Kidney glomerular epithelial cell (primary cell): ENCODE results near the gene GPR148.

ENCODE experiments used
- DNase-seq: peaks from one replicate; lab custom pipeline; 2025; lab: John Stamatoyannopoulos, UW

The GPR148 gene

GRCh38 chr2:130749641-130750040 is 20.8 kb downstream of the GPR148 start:
- DNase-seq, result no peak

GRCh38 chr2:130754811-130755210 is 25.9 kb downstream of the GPR148 start:
- no peak for DNase-seq

GRCh38 chr2:130755256-130756052 is 26.6 kb downstream of the GPR148 start, which contains the start of gene AMER3:
AMER3 (plus strand) TSS chr2:130755540; CDS start chr2:130762073, 6,533 bp downstream.
- DNase-seq, result no peak

GRCh38 chr2:130756053-130756873 is 27.4 kb downstream of the GPR148 start:
- DNase-seq, result no peak

GRCh38 chr2:130756874-130757668 is 28.2 kb downstream of the GPR148 start:
- DNase-seq, result no peak

- no peak for DNase-seq
Measured at GRCh38 chr2:130759906-130760753, 31.3 kb downstream of the GPR148 start.

GRCh38 chr2:130760754-130761751 is 32.2 kb downstream of the GPR148 start:
- DNase-seq, result no peak

- no peak for DNase-seq
Measured at GRCh38 chr2:130762031-130762909, 33.4 kb downstream of the GPR148 start.

GRCh38 chr2:130762910-130763385 is 34.1 kb downstream of the GPR148 start:
- DNase-seq, result no peak

- no peak for DNase-seq
Measured at GRCh38 chr2:130763405-130763804, 34.5 kb downstream of the GPR148 start.

GRCh38 chr2:130764035-130764820 is 35.4 kb downstream of the GPR148 start:
- no peak for DNase-seq

GRCh38 chr2:130764821-130765115 is 35.9 kb downstream of the GPR148 start:
- no peak for DNase-seq

- no peak for DNase-seq
Measured at GRCh38 chr2:130765464-130765863, 36.6 kb downstream of the GPR148 start.

GRCh38 chr2:130766037-130766436 is 37.2 kb downstream of the GPR148 start:
- DNase-seq, result no peak

GRCh38 chr2:130766711-130767407 is 38.0 kb downstream of the GPR148 start:
- DNase-seq, result no peak

- no peak for DNase-seq
Measured at GRCh38 chr2:130767408-130767775, 38.5 kb downstream of the GPR148 start.

GRCh38 chr2:130768191-130768855 is 39.5 kb downstream of the GPR148 start:
- DNase-seq, result no peak
